ENCODE results near the gene ZNF296. TPM values are rescaled to one million over a fixed set of nuclear protein-coding genes. Genes with fewer than 3 reads are reported as not detected.
A peak's percentile ranks its signal among the peaks of the same experiment; 100 is the strongest.

The ZNF296 gene
- total RNA-seq, 4 donors from 2014 or later, result 0.27 TPM; not detected in 3

- Histone ChIP-seq H3K27ac (peak overlapping the region in 1 of 2 donors; percentile 44), H3K4me1 (peaks cover 8 to 16% of the 10 kb centered on the region in 2 donors), H3K27me3 (no peaks in the 10 kb centered on the region), H3K9me3 (no peaks in the 10 kb centered on the region), H3K4me3 (no peak overlapping the region), H3K36me3 (no peaks in the 10 kb centered on the region)
- intact Hi-C loops (cut with DNase I; ENCODE audit: low total_unique reads), result no loop called here
- DNase-seq, result no peak
- TF ChIP-seq CTCF (IDR thresholded peaks at IDR 0.05) (no peak), POLR2A (IDR thresholded peaks at IDR 0.05) (no peak)
These were observed 26.9 kb upstream of the ZNF296 start for GRCh38 chr19:45103156-45103507.

DNA sequence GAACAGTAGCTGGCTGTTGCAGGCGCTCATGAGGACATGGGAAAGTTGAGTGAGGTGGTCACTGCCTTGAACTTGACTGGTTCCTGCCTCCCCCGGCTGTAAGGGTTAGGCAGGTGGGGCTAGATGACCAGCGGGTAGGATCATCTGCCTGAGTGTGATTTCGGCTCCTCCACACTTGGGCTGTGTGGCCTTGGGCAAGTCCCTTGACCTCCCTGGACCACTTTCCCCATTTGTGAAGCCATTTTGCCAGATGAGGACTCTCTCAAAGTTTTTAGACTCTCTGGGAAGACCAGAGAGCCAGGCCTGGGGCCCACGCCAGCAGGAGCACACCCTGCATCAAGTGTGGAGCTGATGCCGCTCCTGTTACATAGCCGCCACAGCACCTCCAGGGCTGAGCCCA lies 26.2 kb upstream of the ZNF296 start:
- intact Hi-C loops (cut with DNase I; ENCODE audit: low total_unique reads), result no loop called here
- Histone ChIP-seq H3K36me3 (no peaks in the 10 kb centered on the region), H3K4me1 (peaks cover 8 to 23% of the 10 kb centered on the region in 2 donors), H3K9me3 (no peaks in the 10 kb centered on the region), H3K27ac (peak overlapping the region in 1 of 2 donors; percentile 44), H3K27me3 (no peaks in the 10 kb centered on the region), H3K4me3 (no peak overlapping the region)
- no peak for TF ChIP-seq POLR2A (IDR thresholded peaks at IDR 0.05)
- DNase-seq, result no peak

GRCh38 chr19:45101806-45102205 lies 25.5 kb upstream of the ZNF296 start:
- Histone ChIP-seq H3K27ac (no peak overlapping the region), H3K4me3 (no peak overlapping the region), H3K9me3 (no peaks in the 10 kb centered on the region), H3K27me3 (no peaks in the 10 kb centered on the region), H3K4me1 (peaks cover 8 to 24% of the 10 kb centered on the region in 2 donors), H3K36me3 (no peaks in the 10 kb centered on the region)
- DNase-seq, result no peak
- TF ChIP-seq CTCF (IDR thresholded peaks at IDR 0.05) (no peak), POLR2A (IDR thresholded peaks at IDR 0.05) (no peak)
- intact Hi-C loops (cut with DNase I; ENCODE audit: low total_unique reads), result no loop called here

- no peak overlapping the region for H3K27ac ChIP-seq
These were observed 24.6 kb upstream of the ZNF296 start for GRCh38 chr19:45100846-45101252.

DNA sequence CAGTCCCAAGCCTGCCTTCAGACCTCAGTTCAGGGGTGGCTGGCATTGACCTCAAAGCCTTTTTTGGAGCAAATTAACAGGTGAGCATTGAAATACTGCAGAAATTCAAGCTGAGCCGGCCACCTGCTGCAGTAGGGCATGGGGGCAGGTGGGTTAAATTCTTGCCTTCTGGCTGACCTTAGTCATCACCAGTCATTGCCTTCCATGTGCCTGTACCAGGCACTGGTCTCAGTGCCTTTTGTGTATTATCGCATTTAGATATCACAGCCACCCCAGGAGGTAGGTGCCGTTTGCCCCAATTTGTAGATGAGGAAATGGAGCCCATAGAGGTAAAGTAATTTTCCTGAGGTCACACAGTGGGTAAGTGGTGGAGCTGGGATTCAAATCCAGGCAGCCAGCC lies 23.9 kb upstream of the ZNF296 start:
- no peaks in the 10 kb centered on the region for H3K9me3 ChIP-seq
- no peaks in the 10 kb centered on the region for H3K36me3 ChIP-seq
- DNase-seq, result no peak
- H3K4me1 ChIP-seq, result peaks cover 8 to 24% of the 10 kb centered on the region in 2 donors
- TF ChIP-seq POLR2A (IDR thresholded peaks at IDR 0.05), result no peak
- TF ChIP-seq CTCF (IDR thresholded peaks at IDR 0.05), result no peak
- no peaks in the 10 kb centered on the region for H3K27me3 ChIP-seq
- no peak overlapping the region for H3K4me3 ChIP-seq
- intact Hi-C loops (cut with DNase I; ENCODE audit: low total_unique reads), result no loop called here
- no peak overlapping the region for H3K27ac ChIP-seq

More at GRCh38 chr19:45100846-45101252, 24.6 kb upstream of the ZNF296 start:
- no peak overlapping the region for H3K4me3 ChIP-seq
- H3K36me3 ChIP-seq, result no peaks in the 10 kb centered on the region
- intact Hi-C loops (cut with DNase I; ENCODE audit: low total_unique reads), result no loop called here
- H3K27me3 ChIP-seq, result no peaks in the 10 kb centered on the region
- peaks cover 8 to 24% of the 10 kb centered on the region in 2 donors for H3K4me1 ChIP-seq
- no peaks in the 10 kb centered on the region for H3K9me3 ChIP-seq
- TF ChIP-seq POLR2A (IDR thresholded peaks at IDR 0.05) (no peak), CTCF (IDR thresholded peaks at IDR 0.05) (no peak)
- DNase-seq, result no peak
